CD4-positive, alpha-beta T cell treated with Interleukin-15 for 1 hour (primary cell): ENCODE results near the gene ZNF837.
A peak's percentile ranks its signal among the peaks of the same experiment; 100 is the strongest.

Experiments
- DNase-seq: peaks from one replicate; pipeline ENCODE4 v3.0.0-alpha.2; 2020

Gene ZNF837

DNA sequence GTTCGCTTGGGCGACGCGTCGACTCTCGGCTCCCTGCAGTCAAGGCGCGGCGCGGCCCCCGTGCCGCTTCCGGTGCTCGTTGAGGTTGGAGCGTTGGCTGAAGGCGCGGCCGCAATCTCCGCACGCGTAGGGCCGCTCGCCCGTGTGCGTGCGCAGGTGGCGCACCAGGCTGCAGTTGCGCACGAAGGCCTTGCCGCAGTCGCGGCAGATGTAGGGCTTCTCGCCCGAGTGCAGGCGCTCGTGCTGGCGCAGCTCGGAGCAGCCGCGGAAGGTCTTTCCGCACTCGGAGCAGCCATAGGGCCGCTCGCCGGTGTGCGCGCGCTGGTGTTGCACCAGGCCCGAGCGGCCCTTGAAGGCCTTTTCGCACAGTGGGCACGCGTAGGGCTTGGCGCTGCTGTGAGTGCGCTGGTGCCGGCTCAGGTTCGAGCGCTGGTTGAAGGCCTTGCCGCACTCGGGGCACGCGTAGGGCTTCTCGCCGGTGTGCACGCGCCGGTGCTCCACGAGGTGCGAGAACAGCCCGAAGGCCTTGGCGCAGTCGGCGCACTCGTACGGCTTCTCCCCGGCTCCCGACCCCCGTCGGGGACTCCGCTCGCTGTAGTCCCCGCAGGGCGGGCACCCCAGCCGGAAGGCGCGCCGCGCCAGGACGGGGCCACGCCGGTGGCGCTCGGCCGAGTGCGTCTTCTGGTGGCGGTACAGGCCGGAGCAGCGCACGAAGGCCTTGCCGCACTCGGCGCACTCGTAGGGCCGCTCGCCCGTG lies 13.0 kb downstream of the ZNF837 start:
- no peak for DNase-seq

DNA sequence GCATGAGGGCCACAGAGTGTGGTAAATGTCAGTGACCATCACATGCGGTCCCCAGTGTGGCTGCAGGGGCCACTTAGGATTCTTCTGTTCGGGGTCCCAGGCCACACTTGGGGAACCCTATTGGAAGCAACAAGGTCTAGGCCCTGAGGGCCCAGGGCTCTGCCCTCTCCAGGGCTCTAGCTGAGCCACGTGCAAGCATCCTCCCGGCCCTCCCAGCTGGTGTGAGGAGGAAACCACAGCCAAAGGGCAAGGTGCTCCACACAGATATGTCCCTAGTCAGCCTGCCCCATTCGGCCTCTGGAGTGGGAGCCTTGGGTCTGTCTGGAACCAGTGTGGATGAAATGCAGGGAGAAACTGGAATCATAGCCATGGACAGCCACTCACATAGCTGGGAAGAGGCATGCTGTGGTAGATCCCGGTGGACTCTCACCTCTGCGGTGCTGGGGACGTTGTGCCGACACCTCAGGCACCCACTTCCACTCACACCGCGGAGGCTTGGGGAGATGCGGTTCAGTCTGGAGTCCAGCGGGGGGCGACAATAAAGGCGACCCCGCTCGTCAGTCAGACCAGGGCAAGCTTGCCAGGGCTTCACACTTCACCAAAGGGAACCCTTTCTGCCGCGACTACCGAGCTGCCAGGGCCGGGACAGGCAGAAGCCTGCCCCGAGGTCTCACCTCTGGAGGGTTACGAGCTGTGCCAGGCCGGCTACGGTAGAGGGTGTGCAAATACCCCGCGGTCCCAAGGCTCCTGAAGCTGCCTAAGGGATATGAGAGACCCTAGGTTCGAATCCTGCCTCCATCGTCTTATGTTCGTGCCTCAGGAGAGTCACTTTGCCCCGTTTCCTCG lies 14.0 kb downstream of the ZNF837 start:
- DNase-seq: no peak

DNA sequence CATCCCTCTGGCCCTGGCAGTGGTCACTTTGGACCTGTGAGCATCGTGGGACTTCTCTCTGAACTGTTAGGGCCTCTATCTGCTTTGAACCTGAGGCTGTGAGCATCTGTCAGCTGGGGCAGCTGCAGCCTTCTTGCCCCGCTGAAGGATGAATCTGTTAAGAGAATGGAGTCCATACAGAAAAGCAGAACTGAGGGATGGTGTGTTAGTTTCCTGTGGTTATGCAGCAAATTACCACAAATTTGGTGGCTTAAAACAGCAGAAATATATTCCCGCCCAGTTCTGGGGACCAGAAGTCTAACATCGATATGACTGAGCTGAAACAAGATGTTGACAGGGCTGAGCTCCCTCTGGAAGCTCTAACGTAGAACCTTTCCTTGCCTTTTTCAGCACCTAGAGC lies 16.7 kb downstream of the ZNF837 start:
- no peak for DNase-seq

DNA sequence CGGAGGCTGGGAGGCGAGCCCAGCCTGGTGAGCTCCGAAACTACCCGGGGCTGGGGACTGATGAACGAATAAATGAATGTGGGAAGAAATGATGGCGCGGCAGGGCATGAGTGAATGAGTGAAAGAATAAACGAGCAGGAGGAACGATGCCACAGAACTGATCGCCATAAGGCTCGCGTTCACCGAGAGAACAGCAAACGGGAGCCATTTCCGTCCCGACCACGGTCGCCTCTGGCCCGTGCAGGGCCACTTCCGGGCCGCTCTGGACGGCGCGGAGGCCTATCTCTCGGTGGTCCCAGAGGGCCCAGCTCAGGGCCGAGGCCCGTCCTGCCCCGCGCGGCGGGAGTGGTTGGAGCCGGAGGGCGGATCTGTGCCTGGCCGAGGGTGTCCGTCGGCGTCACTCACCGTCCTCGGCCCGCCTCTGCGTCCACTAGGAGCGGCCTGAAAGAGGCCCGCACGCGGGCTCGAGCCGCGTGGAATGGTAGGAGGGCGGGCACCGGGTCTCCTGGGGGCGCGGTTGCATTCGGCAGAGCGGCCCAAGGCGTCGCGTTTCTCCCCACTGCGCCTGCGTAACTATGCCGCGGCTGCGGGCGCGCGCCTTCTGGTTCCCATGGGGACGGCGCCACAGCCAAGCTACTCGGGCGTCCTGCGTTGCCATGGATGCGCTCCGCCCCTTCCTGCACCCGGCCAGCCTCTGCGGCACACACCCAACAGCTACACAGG lies 18.4 kb downstream of the ZNF837 start, which contains the start of gene ZNF497:
ZNF497 (minus strand) TSS at position 480 of the 723 bp plus-strand sequence. CDS start 5,116 bp downstream, outside the sequence.
- DNase-seq: peak; percentile 98

DNA sequence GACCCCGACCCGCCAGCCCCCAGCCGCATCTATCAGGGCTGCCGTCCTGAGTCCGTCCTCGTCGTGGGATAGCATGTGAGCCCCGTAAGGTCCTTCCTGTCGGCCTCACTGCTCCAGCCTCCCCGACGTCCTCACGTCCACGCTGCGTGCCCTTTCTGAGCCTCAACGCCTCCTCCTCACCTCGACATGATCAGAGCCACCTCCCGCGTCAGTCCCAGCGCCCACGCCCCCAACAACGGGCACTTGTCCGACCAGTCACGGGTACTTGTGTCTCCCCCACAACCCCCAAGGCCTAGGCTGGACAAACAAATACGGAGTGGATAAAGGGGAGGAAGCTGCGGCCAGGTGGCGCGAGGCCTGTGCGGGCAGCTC lies 18.9 kb downstream of the ZNF837 start:
- DNase-seq: peak; percentile 25

DNA sequence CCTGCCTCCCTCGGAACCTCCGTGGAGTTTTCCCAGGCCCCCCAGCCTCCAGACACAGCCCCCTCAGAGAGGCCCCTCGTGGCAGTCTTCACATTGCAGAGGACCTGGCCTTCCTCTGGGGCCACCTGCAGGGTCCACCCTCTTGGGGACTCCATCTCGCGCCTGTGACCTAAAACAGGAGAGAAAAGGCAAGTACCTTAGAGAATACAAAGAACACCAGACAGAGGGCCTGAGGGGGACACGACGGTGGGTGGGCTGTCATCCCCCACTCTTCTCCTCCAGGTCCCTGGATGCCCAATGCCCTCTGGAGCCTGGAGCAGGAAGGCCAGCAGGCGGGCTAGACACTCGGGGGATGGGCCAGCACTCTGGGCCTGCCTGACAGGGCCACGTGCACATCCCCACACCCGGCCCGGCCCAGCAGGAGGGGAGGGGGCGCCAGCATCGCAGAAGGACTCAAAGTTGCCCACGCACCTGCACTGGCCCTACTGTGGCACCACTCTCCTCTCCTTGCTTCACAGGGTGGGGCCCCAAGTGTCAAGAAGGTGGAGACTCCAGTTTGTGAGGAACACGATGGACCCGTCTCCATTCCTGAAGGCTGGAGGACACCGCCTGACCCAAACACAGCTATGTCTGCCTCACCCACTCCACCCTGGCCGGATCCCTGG lies 23.2 kb downstream of the ZNF837 start:
- no peak for DNase-seq

DNA sequence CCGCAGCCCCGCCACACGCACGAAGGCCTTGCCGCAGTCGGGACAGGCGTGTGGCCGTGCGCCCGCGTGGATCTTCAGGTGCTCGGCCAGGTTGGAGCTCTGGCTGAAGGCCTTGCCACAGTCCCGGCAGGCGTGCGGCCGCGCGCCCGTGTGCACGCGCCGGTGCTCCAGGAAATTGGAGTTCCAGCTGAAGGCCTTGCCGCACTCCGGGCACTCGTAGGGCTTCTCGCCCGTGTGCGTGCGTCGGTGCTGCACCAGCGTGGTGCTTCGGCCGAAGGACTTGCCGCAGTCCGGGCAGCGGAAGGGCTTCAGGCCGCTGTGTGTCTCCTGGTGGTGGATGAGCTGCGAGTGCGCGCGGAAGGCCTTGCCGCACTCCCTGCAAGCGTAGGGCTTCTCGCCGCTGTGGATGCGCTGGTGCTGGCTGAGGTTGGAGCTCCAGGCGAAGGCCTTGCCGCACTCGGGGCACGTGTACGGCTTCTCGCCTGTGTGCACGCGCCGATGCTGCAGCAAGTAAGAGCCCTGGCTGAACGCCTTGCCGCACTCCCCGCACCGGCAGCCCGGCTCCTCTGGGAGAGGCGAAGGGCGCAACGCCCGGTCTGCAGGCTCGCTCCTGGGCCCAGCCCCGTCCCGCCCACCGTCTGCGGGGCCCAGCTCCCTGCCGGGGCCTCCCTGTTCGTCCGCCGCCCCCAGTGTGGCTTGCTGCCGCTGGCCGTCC lies 23.9 kb downstream of the ZNF837 start:
- DNase-seq: no peak

DNA sequence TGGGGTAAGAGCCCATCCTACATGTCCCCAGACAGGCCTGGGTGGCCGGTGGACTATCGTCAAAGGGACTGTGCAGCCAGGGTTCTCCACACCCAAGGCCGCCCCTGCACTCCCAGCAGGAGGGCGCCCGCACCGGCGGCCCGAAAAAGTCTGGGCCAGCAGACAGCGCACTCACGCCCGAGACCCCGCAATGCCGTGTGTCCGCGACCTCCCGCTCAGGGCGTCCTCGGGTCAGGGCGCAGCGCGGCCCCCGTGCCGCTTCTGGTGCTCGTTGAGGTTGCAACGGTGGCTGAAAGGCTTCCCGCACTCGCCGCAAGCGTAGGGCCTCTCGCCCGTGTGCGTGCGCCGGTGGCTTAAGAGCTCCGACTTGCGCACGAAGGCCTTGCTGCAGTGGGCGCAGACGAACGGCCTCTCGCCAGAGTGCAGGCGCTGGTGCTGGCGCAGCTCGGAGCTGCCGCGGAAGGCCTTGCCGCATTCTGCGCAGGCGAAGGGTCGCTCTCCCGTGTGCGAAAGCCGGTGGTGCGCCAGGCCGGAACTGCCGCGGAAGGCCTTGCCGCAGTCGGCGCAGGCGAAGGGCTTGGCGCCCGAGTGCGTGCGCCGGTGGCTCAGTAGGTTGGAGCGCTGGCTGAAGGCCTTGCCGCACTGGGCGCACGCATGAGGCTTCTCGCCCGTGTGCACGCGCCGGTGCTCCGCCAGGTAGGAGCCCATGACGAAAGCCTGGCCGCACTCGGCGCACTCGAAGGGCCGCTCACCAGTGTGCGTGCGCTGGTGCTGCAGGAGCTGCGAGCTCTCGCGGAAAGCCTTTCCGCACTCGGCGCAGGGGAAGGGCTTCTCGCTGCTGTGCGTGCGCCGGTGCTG lies 24.7 kb downstream of the ZNF837 start:
- DNase-seq: no peak

DNA sequence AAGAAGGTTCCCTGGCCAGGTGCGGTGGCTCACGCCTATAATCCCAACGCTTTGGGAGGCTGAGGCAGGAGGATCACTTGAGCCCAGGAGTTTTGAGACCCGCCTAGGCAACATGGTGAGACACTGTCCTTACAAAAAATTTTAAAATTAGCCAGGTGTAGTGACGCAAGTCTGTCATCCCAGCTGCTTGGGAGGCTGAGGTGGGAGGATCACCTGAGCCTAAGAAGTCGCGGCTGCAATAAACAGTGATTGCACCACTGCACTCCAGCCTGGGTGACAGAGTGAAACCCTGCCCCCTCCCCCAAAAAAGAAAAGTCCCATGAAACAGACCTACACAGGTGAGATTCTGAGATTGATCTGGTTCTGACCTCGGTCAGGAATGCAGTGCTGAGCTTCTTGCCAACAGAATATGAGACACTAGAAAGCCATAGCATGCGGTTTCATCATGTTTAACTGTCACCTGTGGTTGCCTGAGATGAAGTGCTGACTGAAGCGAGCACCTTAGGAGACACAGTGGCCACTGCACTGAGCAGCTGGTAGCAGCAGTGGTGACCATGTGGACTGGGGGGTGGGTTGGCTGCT lies 25.5 kb downstream of the ZNF837 start:
- DNase-seq: no peak

DNA sequence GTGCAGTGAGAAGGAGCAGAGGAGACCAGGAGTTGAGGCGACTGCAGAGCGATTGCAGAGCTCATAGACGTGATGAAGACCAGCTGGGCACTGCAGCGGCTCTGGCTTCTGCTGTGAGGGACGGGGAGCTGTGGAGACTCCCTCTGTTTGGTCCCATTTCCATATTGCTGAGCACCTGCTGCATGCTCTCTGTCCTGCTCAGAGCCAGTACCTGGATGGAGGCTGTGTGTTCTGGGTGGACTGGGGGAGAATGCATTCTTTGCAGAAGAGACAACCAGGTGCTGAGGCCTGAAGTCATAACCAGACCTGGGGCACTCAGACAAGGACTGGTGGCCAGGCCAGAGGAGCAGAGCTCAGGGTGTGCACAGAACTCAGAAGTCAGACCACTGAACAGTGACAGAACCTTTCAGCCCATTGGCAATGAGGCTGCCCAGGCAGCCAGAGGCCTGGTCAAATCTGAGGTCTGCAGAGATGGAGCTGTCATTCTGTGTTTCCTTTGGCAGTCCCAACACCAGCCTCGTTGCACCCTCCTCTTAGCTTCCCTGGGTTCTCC lies 26.3 kb downstream of the ZNF837 start:
- DNase-seq: no peak

DNA sequence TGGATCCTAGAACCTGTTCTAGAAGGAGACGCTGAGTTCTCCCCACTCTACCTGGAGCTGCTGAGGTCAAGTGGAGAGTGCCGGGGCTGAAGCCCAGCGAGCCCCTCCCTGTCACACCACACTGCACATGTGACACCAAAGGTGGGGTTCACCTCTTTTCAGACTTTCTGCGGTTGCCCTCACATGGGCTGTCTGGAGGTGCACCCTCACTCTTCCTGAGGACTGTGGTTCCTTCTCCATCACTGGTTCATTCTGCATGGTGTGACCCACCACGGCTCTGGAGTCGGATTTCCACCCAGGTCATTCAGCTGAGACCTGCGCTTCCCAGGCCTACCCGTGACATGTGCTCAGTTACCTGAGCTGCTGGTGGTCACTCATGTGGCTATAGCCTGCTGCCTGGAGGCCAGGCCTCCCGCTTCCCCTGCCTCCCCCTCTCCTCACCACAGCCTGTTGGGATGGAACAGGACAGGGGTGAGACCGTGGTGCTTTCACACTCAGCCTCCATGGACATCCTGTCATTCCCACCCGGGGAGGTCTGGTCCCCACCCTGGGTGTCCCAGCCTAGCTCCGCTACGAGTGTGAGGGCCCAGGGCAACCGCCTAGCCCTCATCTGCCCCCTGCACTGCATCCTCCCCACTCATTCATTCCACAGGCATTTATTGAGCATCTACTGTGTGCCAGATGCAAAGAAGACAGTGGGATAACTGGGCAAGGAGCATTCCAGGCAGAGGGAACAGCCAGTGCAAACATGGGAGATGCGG lies 26.9 kb downstream of the ZNF837 start:
- DNase-seq: no peak

DNA sequence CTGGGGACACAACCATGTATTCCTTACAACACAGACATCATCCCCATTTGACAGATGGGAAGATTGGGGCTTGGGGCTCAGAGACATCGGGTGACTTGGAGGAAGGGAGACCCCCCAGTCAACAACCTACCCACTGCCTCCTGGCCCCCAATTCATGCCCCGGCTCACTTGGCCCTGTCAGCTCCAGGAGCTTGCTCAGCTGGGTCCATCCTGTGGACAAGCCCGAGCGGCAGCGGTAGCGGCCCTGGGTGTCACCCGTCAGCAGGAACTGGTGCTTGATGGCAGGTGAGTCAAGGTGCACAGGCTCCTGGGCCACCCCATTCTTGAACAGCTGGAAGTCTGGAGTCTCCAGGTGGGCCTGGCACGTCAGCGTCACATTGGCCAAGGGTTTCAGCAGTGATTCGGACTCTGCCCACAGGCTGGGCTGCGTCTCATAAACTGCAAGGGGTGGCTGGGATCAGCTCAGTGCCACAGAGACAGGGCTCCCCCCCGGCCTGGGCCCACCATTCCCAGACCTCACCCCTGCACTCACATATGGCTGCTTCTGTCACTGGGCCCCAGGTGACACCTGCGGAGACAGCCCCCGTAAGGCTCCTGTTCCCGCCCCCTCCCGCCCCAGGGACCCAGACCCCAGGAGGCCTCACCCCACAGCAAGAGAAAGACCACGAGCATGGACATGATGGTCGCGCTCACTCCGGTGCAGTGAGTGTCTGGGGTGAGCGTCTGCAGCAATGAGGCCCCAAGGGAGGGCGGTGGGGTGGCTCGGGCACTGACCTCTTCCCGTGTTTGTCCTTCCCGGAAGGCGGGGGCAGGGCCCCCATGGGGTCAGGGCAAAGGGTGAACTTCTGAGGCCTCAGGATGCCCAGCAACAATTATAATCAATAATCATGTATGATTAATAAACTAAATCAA lies 27.8 kb downstream of the ZNF837 start, which contains the start of gene A1BG:
A1BG (minus strand) TSS at position 733 of the 912 bp plus-strand sequence; CDS start at position 678, 55 bp downstream.
- no peak for DNase-seq

DNA sequence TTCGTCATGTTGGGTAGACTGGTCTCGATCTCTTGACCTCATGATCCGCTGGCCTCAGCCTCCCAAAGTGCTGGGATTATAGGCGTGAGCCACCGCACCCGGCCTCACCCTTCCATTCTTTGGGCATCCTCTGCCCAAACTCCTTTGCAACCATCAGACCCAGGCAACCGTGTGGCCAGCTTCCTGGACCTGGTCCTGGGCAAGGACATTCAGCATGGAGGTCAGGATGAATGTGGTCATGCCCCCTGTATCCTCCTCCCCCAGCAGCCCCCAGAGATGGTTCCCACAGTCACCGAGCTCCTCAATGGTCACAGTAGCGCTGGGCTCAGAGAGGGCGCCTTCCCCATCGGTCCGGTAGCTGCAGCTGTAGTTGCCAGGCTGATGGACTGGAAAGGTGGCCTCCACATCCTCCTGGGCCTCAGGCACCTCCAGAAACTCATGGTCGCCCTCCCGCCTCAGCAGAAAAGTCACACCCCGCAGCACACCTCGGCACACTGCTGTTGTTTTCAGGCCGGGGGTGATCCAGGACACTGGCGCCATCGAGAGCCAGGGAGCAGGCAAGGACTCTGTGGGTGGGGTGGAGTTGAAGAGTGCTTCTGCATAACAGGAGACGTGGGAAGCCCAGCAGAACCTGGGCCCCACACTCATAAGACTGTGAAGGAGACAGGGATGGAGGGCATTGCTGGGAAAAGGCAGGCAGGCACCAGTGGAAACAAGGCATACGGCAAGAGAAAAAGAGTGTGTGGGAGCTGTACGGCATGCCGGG lies 28.7 kb downstream of the ZNF837 start:
- no peak for DNase-seq

DNA sequence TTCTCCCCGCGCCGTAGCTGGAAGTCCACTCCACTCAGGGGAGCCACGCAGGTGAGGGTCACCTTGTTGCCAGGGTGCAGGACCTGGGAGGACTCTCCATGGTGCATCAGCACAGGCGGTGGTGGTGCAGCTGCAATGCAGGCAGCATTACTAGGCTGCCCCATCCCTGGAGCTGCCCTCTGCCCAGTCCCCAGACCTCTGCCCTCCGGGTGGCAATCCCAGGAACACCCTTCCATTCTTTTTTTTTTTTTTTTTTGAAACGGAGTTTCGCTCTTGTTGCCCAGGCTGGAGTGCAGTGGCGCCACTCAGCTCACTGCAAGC lies 29.3 kb downstream of the ZNF837 start:
- no peak for DNase-seq

DNA sequence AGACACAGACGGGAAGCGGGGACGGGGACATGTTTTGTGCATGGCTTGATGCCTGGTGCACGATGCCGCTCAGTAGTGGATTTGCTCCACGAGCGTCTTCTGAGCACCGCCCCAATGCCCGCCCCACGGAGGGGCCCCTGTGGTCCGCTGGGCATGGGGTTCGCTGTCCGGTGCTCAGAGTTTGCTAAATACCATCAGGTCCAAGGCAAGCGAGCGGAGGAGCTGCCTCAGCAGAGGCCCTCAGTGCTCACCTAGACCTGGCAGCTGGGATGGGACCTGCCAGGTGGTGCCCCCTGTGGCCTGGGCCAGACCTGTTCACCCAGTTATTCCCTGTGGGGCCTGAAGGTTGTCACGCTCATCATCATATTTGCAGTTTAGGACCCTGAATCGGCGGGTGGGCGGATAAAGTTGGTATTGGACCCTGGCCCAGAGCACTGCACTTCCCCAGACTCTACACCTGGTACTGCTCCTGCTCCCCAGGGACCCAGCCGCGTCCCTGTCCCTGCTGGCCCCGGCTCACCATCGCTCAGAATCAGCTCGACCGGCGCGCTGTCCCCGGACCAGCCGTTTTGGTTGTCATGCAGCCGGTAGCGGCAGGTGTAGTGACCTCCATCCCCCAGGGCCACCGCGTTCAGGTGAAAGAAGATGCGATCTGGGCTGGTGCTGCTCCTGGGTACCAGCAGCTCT lies 29.8 kb downstream of the ZNF837 start:
- DNase-seq: no peak

DNA sequence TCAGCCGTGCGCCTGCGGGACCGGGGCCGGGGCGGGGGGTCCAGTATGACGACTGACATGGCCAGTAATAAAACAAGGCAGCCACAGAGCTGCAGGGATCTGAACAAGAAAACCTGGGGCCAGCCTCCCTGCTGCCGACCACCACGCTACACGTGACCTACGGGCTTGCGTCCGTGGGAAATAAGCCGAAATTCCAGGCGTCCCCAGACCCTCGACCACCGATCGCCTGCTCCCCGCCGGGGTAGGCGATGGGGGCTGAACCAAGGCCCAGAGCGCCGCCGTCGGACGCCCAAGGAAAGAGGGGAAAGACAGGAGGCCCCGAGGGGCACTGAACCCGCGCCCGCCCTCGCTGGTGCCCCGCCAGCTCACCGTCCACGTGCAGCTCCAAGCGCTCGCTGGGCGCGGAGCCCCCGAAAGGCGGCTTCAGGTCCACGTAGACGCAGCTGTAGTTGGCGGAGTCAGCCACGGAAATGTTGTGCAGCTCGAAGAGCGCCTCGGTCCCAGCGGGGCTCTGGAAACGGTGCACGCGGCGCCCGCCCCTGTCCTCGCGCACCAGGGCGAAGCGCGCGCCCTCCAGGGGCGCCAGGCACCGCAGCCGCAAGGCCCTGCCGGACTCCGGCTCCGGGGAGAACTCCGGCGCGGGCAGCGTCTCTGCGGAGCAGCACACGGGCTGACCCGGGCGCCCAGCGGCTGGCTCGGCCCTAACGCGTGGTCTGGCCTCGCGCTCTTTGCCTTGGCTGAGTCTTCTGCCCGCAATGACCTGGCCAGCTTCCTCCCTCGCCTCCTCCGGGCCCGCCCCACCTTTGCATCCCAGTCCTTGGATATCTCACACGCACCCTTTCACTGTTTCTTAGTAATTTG lies 30.6 kb downstream of the ZNF837 start:
- no peak for DNase-seq
